GM23248 (cell line): ENCODE data around the gene FTO. TPM values are rescaled to one million over a fixed set of nuclear protein-coding genes. Genes with fewer than 3 reads are reported as not detected.

ENCODE experiments used
- DNase-seq: peaks from one replicate; pipeline ENCODE4 v3.0.0-alpha.2; 2015
- H2AFZ ChIP-seq: fragments of 200-600 bp; sonication (generic); 2 replicates; pipeline ENCODE4 v1.6.1; 2016; ENCODE audit warnings: antibody characterized with exemption
- H3F3A ChIP-seq: fragments of 200-600 bp; sonication (generic); 2 replicates; pipeline ENCODE4 v1.6.1; 2016; ENCODE audit warnings: mild to moderate bottlenecking, antibody characterized with exemption, mixed run types; ENCODE audit not compliant: insufficient read depth
- H3K27ac ChIP-seq: fragments of 200-600 bp; sonication (generic); 2 replicates; pipeline ENCODE4 v1.5.1; 2016; ENCODE audit warnings: mild to moderate bottlenecking
- H3K27me3 ChIP-seq: fragments of 200-600 bp; sonication (generic); replicated peaks from 2 replicates; pipeline ENCODE4 v1.6.1; 2016; ENCODE audit warnings: mild to moderate bottlenecking; ENCODE audit not compliant: insufficient read depth
- H3K36me3 ChIP-seq: fragments of 200-600 bp; sonication (generic); 2 replicates; pipeline ENCODE4 v1.6.1; 2016; ENCODE audit warnings: low read depth, mild to moderate bottlenecking
- H3K4me1 ChIP-seq: fragments of 200-600 bp; sonication (generic); 2 replicates; pipeline ENCODE4 v1.6.1; 2016; ENCODE audit warnings: mild to moderate bottlenecking; ENCODE audit not compliant: insufficient read depth
- H3K4me2 ChIP-seq: fragments of 200-600 bp; sonication (generic); one replicate; pipeline ENCODE4 v1.6.1; 2016; ENCODE audit warnings: mild to moderate bottlenecking; ENCODE audit not compliant: unreplicated experiment
- H3K4me3 ChIP-seq: fragments of 200-600 bp; sonication (generic); 2 replicates; pipeline ENCODE4 v1.5.1; 2016; ENCODE audit warnings: mild to moderate bottlenecking
- H3K79me2 ChIP-seq: fragments of 200-600 bp; sonication (generic); 2 replicates; pipeline ENCODE4 v1.6.1; 2016; ENCODE audit warnings: mild to moderate bottlenecking; ENCODE audit not compliant: insufficient read depth
- H3K9ac ChIP-seq: fragments of 200-600 bp; sonication (generic); 2 replicates; pipeline ENCODE4 v1.6.1; 2016; ENCODE audit warnings: mild to moderate bottlenecking
- H3K9me2 ChIP-seq: fragments of 200-600 bp; sonication (generic); 2 replicates; pipeline ENCODE4 v1.6.1; 2016; ENCODE audit warnings: mixed run types, mild to moderate bottlenecking, moderate library complexity; ENCODE audit not compliant: insufficient read depth
- H3K9me3 ChIP-seq: fragments of 200-600 bp; sonication (generic); one replicate; pipeline ENCODE4 v1.6.1; 2017; ENCODE audit warnings: low read depth
- H4K20me1 ChIP-seq: fragments of 200-600 bp; sonication (generic); 2 replicates; pipeline ENCODE4 v1.6.0; 2016; ENCODE audit not compliant: insufficient read depth
- EZH2 ChIP-seq: fragments of 200-600 bp; sonication (generic); IDR thresholded peaks from 2 replicates; pipeline ENCODE4 v1.6.1; 2018; ENCODE audit warnings: antibody characterized with exemption, mild to moderate bottlenecking; ENCODE audit not compliant: insufficient read depth, poor library complexity, severe bottlenecking
- EZH2phosphoT487 ChIP-seq: fragments of 200-600 bp; sonication (generic); IDR thresholded peaks from 2 replicates; pipeline ENCODE4 v1.6.1; 2018; ENCODE audit warnings: antibody characterized with exemption, moderate library complexity, mild to moderate bottlenecking, low read depth; ENCODE audit not compliant: insufficient read depth
- WGBS, 2 experiments: methylation state at CpG; one replicate each; pipeline ENCODE4 v1.1.6; 2015 to 2017; ENCODE audit warnings: low lambda C conversion rate in 2 of 2, low coverage in 1 of 2; ENCODE audit errors: missing lambda C conversion rate in 2 of 2; 5-methylcytosine and 5-hydroxymethylcytosine counted together
- in situ Hi-C: fragments of 300-500 bp; cut with MboI; formaldehyde crosslinking; loops from 2 replicates; pipeline ENCODE4 v1.15.0; 2020
- polyA plus RNA-seq: library from polyadenylated mRNA; unstranded; fragments of >200 nt; fragmentation: Nextera tagmentation; extraction: Ambion mirVana; gene quantifications from 2 replicates; pipeline ENCODE4 v1.2.1, GENCODE V29; 2016
- total RNA-seq: library from RNA; depleted of rRNA; stranded (reverse); fragments of >200 nt; shearing (Covaris generic); gene quantifications from 2 replicates; pipeline ENCODE4 v1.2.3, GENCODE V29; 2014

Gene FTO
- total and polyA plus RNA-seq, 2 experiments from 2014 or later = 85.3 to 99.2 TPM

DNA sequence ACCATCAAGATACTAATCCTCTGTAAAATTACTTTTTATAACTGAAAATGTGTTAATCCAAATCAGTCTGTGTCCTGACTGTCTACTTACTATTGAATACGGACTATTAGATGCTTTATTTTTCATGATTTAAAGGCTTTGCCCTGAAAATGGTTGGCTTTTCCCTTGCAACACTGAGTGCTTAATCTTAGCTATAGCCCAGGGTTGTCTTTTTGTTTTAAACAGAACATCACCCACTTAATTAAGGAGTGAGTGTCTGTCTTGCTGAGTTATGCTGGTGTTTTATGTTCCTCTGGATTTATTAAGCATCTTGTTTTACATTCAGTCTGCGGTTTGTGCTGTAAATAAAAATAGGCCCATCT lies 11.0 kb downstream of the FTO start:
- Histone ChIP-seq H3K27me3 (no peaks in the 10 kb centered on the region), H3K27ac (peak overlapping the region; percentile 8; the same call in 1 of the 2 replicates), H3K36me3 (no peaks in the 10 kb centered on the region), H3K9me2 (no peaks in the 10 kb centered on the region), H3K4me2 (peak overlapping the region; percentile 13), H4K20me1 (0 out of 2 replicates have a peak, but pooled peaks cover 3% of the 10 kb centered on the region), H3K79me2 (peaks cover 98% of the 10 kb centered on the region), H3K9me3 (no peaks in the 10 kb centered on the region), H3K4me1 (peaks cover 40% of the 10 kb centered on the region), H3K4me3 (no peak overlapping the region), H2AFZ (no peak overlapping the region), H3F3A (0 out of 2 replicates have a peak, but pooled peaks cover 4% of the 10 kb centered on the region), H3K9ac (peak overlapping the region; percentile 22; the same call in 1 of the 2 replicates)
- in situ Hi-C loops = no loop called here
- WGBS, 2 experiments = 55 to 73% methylated on average over 2 of the region's 2 CpGs
- DNase-seq = no peak
- TF ChIP-seq EZH2phosphoT487 (no peak), EZH2 (no peak)

DNA sequence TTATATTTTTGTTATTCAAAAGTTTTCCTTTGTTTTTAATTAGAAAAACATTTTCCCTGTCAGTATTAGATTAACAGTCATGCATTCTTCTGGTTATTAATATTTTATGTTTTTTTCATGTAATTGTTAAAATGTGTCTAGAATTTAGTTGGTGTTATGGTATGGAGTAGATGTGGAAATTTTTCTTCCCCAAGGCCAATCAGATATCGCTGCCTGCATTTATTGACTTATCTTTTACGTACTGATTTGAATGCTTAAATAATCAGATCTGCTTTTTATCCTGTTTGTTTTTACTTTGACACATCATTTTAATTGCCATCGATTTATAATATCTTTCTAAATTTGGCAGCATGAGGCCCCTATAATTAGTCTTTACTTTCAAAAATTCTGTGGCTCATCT lies 13.6 kb downstream of the FTO start:
- H3K9me2 ChIP-seq = no peaks in the 10 kb centered on the region
- DNase-seq = no peak
- in situ Hi-C loops = no loop called here
- H4K20me1 ChIP-seq = 0 out of 2 replicates have a peak, but pooled peaks cover 3% of the 10 kb centered on the region
- H3K36me3 ChIP-seq = no peaks in the 10 kb centered on the region
- no peak for TF ChIP-seq EZH2phosphoT487
- TF ChIP-seq EZH2 = no peak
- 0 out of 2 replicates have a peak, but pooled peaks cover 4% of the 10 kb centered on the region for H3F3A ChIP-seq
- H3K27me3 ChIP-seq = no peaks in the 10 kb centered on the region
- H3K4me1 ChIP-seq = peaks cover 40% of the 10 kb centered on the region
- no peak overlapping the region for H3K4me3 ChIP-seq
- H3K9me3 ChIP-seq = no peaks in the 10 kb centered on the region
- no peak overlapping the region for H3K9ac ChIP-seq
- H3K79me2 ChIP-seq = peaks cover 98% of the 10 kb centered on the region
- H3K27ac ChIP-seq = no peak overlapping the region
- no peak overlapping the region for H3K4me2 ChIP-seq
- no peak overlapping the region for H2AFZ ChIP-seq
- 32 to 34% methylated on average over 3 of the region's 3 CpGs for WGBS, 2 experiments

- H3F3A ChIP-seq = 0 out of 2 replicates have a peak, but pooled peaks cover 4% of the 10 kb centered on the region
- H3K9me2 ChIP-seq = no peaks in the 10 kb centered on the region
- 89 to 90% methylated on average over 5 of the region's 5 CpGs for WGBS, 2 experiments
- DNase-seq = no peak
- no peak overlapping the region for H3K4me3 ChIP-seq
- no peak overlapping the region for H3K9ac ChIP-seq
- no peak overlapping the region for H3K4me2 ChIP-seq
- TF ChIP-seq EZH2 (no peak), EZH2phosphoT487 (no peak)
- H2AFZ ChIP-seq = no peak overlapping the region
- H3K79me2 ChIP-seq = peaks cover 98% of the 10 kb centered on the region
- peaks cover 13% of the 10 kb centered on the region; the same call in 1 of the 2 replicates for H3K4me1 ChIP-seq
- H3K9me3 ChIP-seq = no peaks in the 10 kb centered on the region
- H3K27me3 ChIP-seq = no peaks in the 10 kb centered on the region
- in situ Hi-C loops = no loop called here
- no peaks in the 10 kb centered on the region for H3K36me3 ChIP-seq
- H3K27ac ChIP-seq = no peak overlapping the region
- 0 out of 2 replicates have a peak, but pooled peaks cover 3% of the 10 kb centered on the region for H4K20me1 ChIP-seq
These were observed 17.1 kb downstream of the FTO start for GRCh38 chr16:53721017-53721416.

DNA sequence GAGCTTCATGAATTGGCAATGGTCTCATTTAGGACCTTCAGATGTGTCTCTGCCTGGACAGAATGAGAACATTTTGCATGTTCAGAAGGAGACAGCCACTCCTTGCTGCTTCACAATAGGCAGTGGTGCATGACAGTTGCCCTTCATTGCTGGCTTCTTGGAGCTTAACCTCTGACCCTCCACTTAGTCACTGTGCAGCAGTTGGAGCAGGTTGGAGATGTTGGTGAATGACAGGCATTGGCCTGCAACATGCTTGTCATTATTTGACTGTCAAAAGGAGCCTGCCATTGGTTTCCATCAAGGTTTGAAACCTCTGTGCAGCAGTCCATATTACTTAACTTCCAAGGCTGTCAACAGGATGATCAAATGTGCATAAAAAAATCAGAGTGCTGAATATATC lies 22.7 kb downstream of the FTO start:
- H3K4me2 ChIP-seq = no peak overlapping the region

GRCh38 chr16:53730693-53731092 lies 26.7 kb downstream of the FTO start:
- H4K20me1 ChIP-seq = no peaks in the 10 kb centered on the region; the same call in 1 of the 2 replicates
- peaks cover 100% of the 10 kb centered on the region for H3K79me2 ChIP-seq
- in situ Hi-C loops = no loop called here

More for the DNA sequence above, 22.7 kb downstream of the FTO start:
- Histone ChIP-seq H3K9me2 (no peaks in the 10 kb centered on the region), H3K9ac (no peak overlapping the region), H3K4me1 (no peaks in the 10 kb centered on the region), H4K20me1 (no peaks in the 10 kb centered on the region), H3K79me2 (peaks cover 100% of the 10 kb centered on the region), H3K9me3 (no peaks in the 10 kb centered on the region), H2AFZ (no peak overlapping the region), H3K27me3 (no peaks in the 10 kb centered on the region), H3F3A (no peaks in the 10 kb centered on the region), H3K27ac (no peak overlapping the region), H3K4me3 (no peak overlapping the region), H3K36me3 (0 out of 2 replicates have a peak, but pooled peaks cover 3% of the 10 kb centered on the region)
- in situ Hi-C loops = no loop called here
- TF ChIP-seq EZH2 = no peak
- no peak for DNase-seq

More at GRCh38 chr16:53730693-53731092, 26.7 kb downstream of the FTO start:
- 70 to 71% methylated on average over 3 of the region's 3 CpGs for WGBS, 2 experiments
- H3K36me3 ChIP-seq = 0 out of 2 replicates have a peak, but pooled peaks cover 3% of the 10 kb centered on the region
- no peak overlapping the region for H2AFZ ChIP-seq
- no peak for TF ChIP-seq EZH2phosphoT487
- TF ChIP-seq EZH2 = no peak
- no peak overlapping the region for H3K27ac ChIP-seq
- no peaks in the 10 kb centered on the region for H3K9me2 ChIP-seq
- H3K9me3 ChIP-seq = no peaks in the 10 kb centered on the region
- DNase-seq = peak; percentile 15
- no peak overlapping the region for H3K4me3 ChIP-seq
- H3F3A ChIP-seq = no peaks in the 10 kb centered on the region
- H3K9ac ChIP-seq = no peak overlapping the region
- no peaks in the 10 kb centered on the region for H3K27me3 ChIP-seq
- no peak overlapping the region for H3K4me2 ChIP-seq
- peaks cover 10% of the 10 kb centered on the region for H3K4me1 ChIP-seq
